Tibial nerve (tissue), 4 donors: ENCODE data around the gene NAA25.

Experiments used
- CTCF ChIP-seq, 5 experiments: fragments of 200-600 bp in 3 of 5; fragments of 450-650 bp in 2 of 5; sonication (generic) in 3 of 5; IDR thresholded peaks; one replicate each; pipeline ENCODE4 v1.5.1; 2016 to 2019; ENCODE audit warnings: antibody characterized with exemption in 5 of 5, mild to moderate bottlenecking in 3 of 5, moderate library complexity in 2 of 5
- EP300 ChIP-seq, 2 donors: sonication (generic); formaldehyde crosslinking; IDR thresholded peaks; one replicate each; pipeline ENCODE4 v1.6.1; 2017; ENCODE audit warnings: antibody characterized with exemption in 2 of 2, mild to moderate bottlenecking in 1 of 2
- POLR2A ChIP-seq, 2 donors: fragments of 450-650 bp; IDR thresholded peaks; one replicate each; pipeline ENCODE4 v1.6.1; 2017; ENCODE audit warnings: antibody characterized with exemption in 2 of 2, mild to moderate bottlenecking in 2 of 2, moderate library complexity in 2 of 2

- TF ChIP-seq POLR2A (IDR thresholded peaks at IDR 0.05) (no peak), CTCF (IDR thresholded peaks at IDR 0.05) (no peak), EP300 (IDR thresholded peaks at IDR 0.05) (no peak)
Observed at GRCh38 chr12:112032292-112032691, 76.3 kb downstream of the NAA25 start.
